Thyroid gland (tissue), 4 donors: Measurements from ENCODE around the gene PMS2.
"Not testable (repeated sequence)": the region's sequence is repeated elsewhere in the genome, so short reads cannot be mapped to it uniquely, and the experiment has no call there.

Experiments used
- CTCF ChIP-seq, 6 experiments: fragments of 200-600 bp in 3 of 6; fragments of 450-650 bp in 3 of 6; sonication (generic) in 3 of 6; IDR thresholded peaks; one replicate each; pipeline ENCODE4 v1.5.1; 2016 to 2019; ENCODE audit warnings: antibody characterized with exemption in 6 of 6, mild to moderate bottlenecking in 2 of 6, inconsistent platforms in 1 of 6, moderate library complexity in 1 of 6
- POLR2A ChIP-seq, 2 donors: fragments of 450-650 bp; IDR thresholded peaks; one replicate each; pipeline ENCODE4 v1.6.1; 2017; ENCODE audit warnings: antibody characterized with exemption in 2 of 2, mild to moderate bottlenecking in 2 of 2, moderate library complexity in 1 of 2

GRCh38 chr7:5924630-5925029 lies 84.2 kb downstream of the PMS2 start:
- not testable (repeated sequence) for TF ChIP-seq CTCF, POLR2A (IDR thresholded peaks at IDR 0.05)
